ENCODE measurements around the gene HIC2. TPM values are rescaled to one million over a fixed set of nuclear protein-coding genes. Genes with fewer than 3 reads are reported as not detected.
"Not testable (repeated sequence)": the region's sequence is repeated elsewhere in the genome, so short reads cannot be mapped to it uniquely, and the experiment has no call there.

HIC2 gene
- polyA plus RNA-seq, 3 donors, result 0.34 to 3.9 (median 0.36) TPM

GRCh38 chr22:21424084-21424709, 7.0 kb downstream of the HIC2 start:
- H3K36me3 Mint-ChIP-seq; intact Hi-C loops (cut with micrococcal nuclease); H3K27me3 Mint-ChIP-seq (ENCODE audit: low read depth in 3 of 3); H3K27me3 ChIP-seq (ENCODE audit: control insufficient read depth in 2 of 2, insufficient read depth in 2 of 2, low read length in 2 of 2); H3K27ac ChIP-seq (ENCODE audit: low read depth in 1 of 2, low read length in 2 of 2); H3K79me2 ChIP-seq (ENCODE audit: insufficient read depth, low read length); H3K27ac Mint-ChIP-seq; H3K36me3 ChIP-seq (replicated peaks in 1 of 2; ENCODE audit: control insufficient read depth in 1 of 2, insufficient read depth in 2 of 2, low read length in 2 of 2); H3K4me2 ChIP-seq (replicated peaks; ENCODE audit: extremely low read depth, low read length, poor library complexity, severe bottlenecking); H3K9ac ChIP-seq (ENCODE audit: insufficient read depth, low read length, poor library complexity, severe bottlenecking); H3K4me1 Mint-ChIP-seq; H3K4me1 ChIP-seq (ENCODE audit: control insufficient read depth in 1 of 2, insufficient read depth in 2 of 2, low read length in 2 of 2); H4K20me1 ChIP-seq (ENCODE audit: insufficient read depth, low read length); H3K4me3 ChIP-seq (replicated peaks in 1 of 3; ENCODE audit: low read depth in 2 of 3, low read length in 3 of 3); H3K9me3 Mint-ChIP-seq; H3K4me3 Mint-ChIP-seq; H2AFZ ChIP-seq (ENCODE audit: insufficient read depth, low read depth, low read length, poor library complexity, severe bottlenecking); DNase-seq; H3K9me3 ChIP-seq (replicated peaks in 1 of 2; ENCODE audit: control insufficient read depth in 1 of 2, insufficient read depth in 1 of 2, low read length in 2 of 2): not testable (repeated sequence)
- WGBS (ENCODE audit: insufficient coverage), result no CpG with 5 or more reads among the region's 12 CpGs

- H3K36me3 Mint-ChIP-seq; intact Hi-C loops (cut with micrococcal nuclease): not testable (repeated sequence)
- no CpG with 5 or more reads among the region's 15 CpGs for WGBS (ENCODE audit: insufficient coverage)
Measured at GRCh38 chr22:21434378-21435233, 17.4 kb downstream of the HIC2 start.

GRCh38 chr22:21435998-21436810, 19.0 kb downstream of the HIC2 start:
- H3K9ac ChIP-seq (ENCODE audit: insufficient read depth, low read length, poor library complexity, severe bottlenecking); H3K36me3 ChIP-seq (replicated peaks in 1 of 2; ENCODE audit: control insufficient read depth in 1 of 2, insufficient read depth in 2 of 2, low read length in 2 of 2); H2AFZ ChIP-seq (ENCODE audit: insufficient read depth, low read depth, low read length, poor library complexity, severe bottlenecking); H3K27ac Mint-ChIP-seq; H3K4me3 ChIP-seq (replicated peaks in 1 of 3; ENCODE audit: low read depth in 2 of 3, low read length in 3 of 3); H3K4me2 ChIP-seq (replicated peaks; ENCODE audit: extremely low read depth, low read length, poor library complexity, severe bottlenecking); H3K4me1 ChIP-seq (ENCODE audit: control insufficient read depth in 1 of 2, insufficient read depth in 2 of 2, low read length in 2 of 2); H3K4me1 Mint-ChIP-seq; H3K27me3 Mint-ChIP-seq (ENCODE audit: low read depth in 3 of 3); H3K27me3 ChIP-seq (ENCODE audit: control insufficient read depth in 2 of 2, insufficient read depth in 2 of 2, low read length in 2 of 2); H3K4me3 Mint-ChIP-seq; H3K9me3 Mint-ChIP-seq; DNase-seq; H3K27ac ChIP-seq (ENCODE audit: low read depth in 1 of 2, low read length in 2 of 2); H3K9me3 ChIP-seq (replicated peaks in 1 of 2; ENCODE audit: control insufficient read depth in 1 of 2, insufficient read depth in 1 of 2, low read length in 2 of 2); H3K79me2 ChIP-seq (ENCODE audit: insufficient read depth, low read length); H4K20me1 ChIP-seq (ENCODE audit: insufficient read depth, low read length); H3K36me3 Mint-ChIP-seq; intact Hi-C loops (cut with micrococcal nuclease): not testable (repeated sequence)
- WGBS (ENCODE audit: insufficient coverage), result no CpG with 5 or more reads among the region's 12 CpGs

More at GRCh38 chr22:21434378-21435233, 17.4 kb downstream of the HIC2 start:
- not testable (repeated sequence) for H3K4me3 Mint-ChIP-seq; H3K4me1 ChIP-seq (ENCODE audit: control insufficient read depth in 1 of 2, insufficient read depth in 2 of 2, low read length in 2 of 2); H3K27ac ChIP-seq (ENCODE audit: low read depth in 1 of 2, low read length in 2 of 2); DNase-seq; H3K27ac Mint-ChIP-seq; H3K79me2 ChIP-seq (ENCODE audit: insufficient read depth, low read length); H2AFZ ChIP-seq (ENCODE audit: insufficient read depth, low read depth, low read length, poor library complexity, severe bottlenecking); H3K9me3 Mint-ChIP-seq; H3K27me3 Mint-ChIP-seq (ENCODE audit: low read depth in 3 of 3); H4K20me1 ChIP-seq (ENCODE audit: insufficient read depth, low read length); H3K9me3 ChIP-seq (replicated peaks in 1 of 2; ENCODE audit: control insufficient read depth in 1 of 2, insufficient read depth in 1 of 2, low read length in 2 of 2); H3K27me3 ChIP-seq (ENCODE audit: control insufficient read depth in 2 of 2, insufficient read depth in 2 of 2, low read length in 2 of 2); H3K9ac ChIP-seq (ENCODE audit: insufficient read depth, low read length, poor library complexity, severe bottlenecking); H3K4me1 Mint-ChIP-seq; H3K4me3 ChIP-seq (replicated peaks in 1 of 3; ENCODE audit: low read depth in 2 of 3, low read length in 3 of 3); H3K4me2 ChIP-seq (replicated peaks; ENCODE audit: extremely low read depth, low read length, poor library complexity, severe bottlenecking); H3K36me3 ChIP-seq (replicated peaks in 1 of 2; ENCODE audit: control insufficient read depth in 1 of 2, insufficient read depth in 2 of 2, low read length in 2 of 2)

GRCh38 chr22:21438013-21438412, 20.8 kb downstream of the HIC2 start:
- H3K4me3 Mint-ChIP-seq; H3K9me3 Mint-ChIP-seq; H3K4me1 Mint-ChIP-seq; H2AFZ ChIP-seq (ENCODE audit: insufficient read depth, low read depth, low read length, poor library complexity, severe bottlenecking); H3K27ac ChIP-seq (ENCODE audit: low read depth in 1 of 2, low read length in 2 of 2); H3K27me3 ChIP-seq (ENCODE audit: control insufficient read depth in 2 of 2, insufficient read depth in 2 of 2, low read length in 2 of 2); H3K27me3 Mint-ChIP-seq (ENCODE audit: low read depth in 3 of 3); H3K4me2 ChIP-seq (replicated peaks; ENCODE audit: extremely low read depth, low read length, poor library complexity, severe bottlenecking); H3K9ac ChIP-seq (ENCODE audit: insufficient read depth, low read length, poor library complexity, severe bottlenecking); H3K4me3 ChIP-seq (replicated peaks in 1 of 3; ENCODE audit: low read depth in 2 of 3, low read length in 3 of 3); H3K36me3 Mint-ChIP-seq; H3K9me3 ChIP-seq (replicated peaks in 1 of 2; ENCODE audit: control insufficient read depth in 1 of 2, insufficient read depth in 1 of 2, low read length in 2 of 2); intact Hi-C loops (cut with micrococcal nuclease); DNase-seq; H3K79me2 ChIP-seq (ENCODE audit: insufficient read depth, low read length); H3K4me1 ChIP-seq (ENCODE audit: control insufficient read depth in 1 of 2, insufficient read depth in 2 of 2, low read length in 2 of 2); H3K36me3 ChIP-seq (replicated peaks in 1 of 2; ENCODE audit: control insufficient read depth in 1 of 2, insufficient read depth in 2 of 2, low read length in 2 of 2); H4K20me1 ChIP-seq (ENCODE audit: insufficient read depth, low read length): not testable (repeated sequence)
- no CpG with 5 or more reads among the region's 6 CpGs for WGBS (ENCODE audit: insufficient coverage)
- peak overlapping the region in 1 of 7 donors; percentile 35 for H3K27ac Mint-ChIP-seq
